GM12801 (cell line): Measurements from ENCODE around the gene PCNP.

ENCODE experiments used
- TF ChIP-seq, protein P1 (sequence below): IDR thresholded peaks from one replicate; pipeline ENCODE4 v1.5.1; 2011; ENCODE audit warnings: control low read depth; ENCODE audit not compliant: insufficient read length; ENCODE audit errors: extremely low read depth

PCNP gene

GRCh38 chr3:101618726-101619125 lies 44.7 kb downstream of the PCNP start:
- TF ChIP-seq, protein P1, sequence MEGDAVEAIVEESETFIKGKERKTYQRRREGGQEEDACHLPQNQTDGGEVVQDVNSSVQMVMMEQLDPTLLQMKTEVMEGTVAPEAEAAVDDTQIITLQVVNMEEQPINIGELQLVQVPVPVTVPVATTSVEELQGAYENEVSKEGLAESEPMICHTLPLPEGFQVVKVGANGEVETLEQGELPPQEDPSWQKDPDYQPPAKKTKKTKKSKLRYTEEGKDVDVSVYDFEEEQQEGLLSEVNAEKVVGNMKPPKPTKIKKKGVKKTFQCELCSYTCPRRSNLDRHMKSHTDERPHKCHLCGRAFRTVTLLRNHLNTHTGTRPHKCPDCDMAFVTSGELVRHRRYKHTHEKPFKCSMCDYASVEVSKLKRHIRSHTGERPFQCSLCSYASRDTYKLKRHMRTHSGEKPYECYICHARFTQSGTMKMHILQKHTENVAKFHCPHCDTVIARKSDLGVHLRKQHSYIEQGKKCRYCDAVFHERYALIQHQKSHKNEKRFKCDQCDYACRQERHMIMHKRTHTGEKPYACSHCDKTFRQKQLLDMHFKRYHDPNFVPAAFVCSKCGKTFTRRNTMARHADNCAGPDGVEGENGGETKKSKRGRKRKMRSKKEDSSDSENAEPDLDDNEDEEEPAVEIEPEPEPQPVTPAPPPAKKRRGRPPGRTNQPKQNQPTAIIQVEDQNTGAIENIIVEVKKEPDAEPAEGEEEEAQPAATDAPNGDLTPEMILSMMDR: no peak

DNA sequence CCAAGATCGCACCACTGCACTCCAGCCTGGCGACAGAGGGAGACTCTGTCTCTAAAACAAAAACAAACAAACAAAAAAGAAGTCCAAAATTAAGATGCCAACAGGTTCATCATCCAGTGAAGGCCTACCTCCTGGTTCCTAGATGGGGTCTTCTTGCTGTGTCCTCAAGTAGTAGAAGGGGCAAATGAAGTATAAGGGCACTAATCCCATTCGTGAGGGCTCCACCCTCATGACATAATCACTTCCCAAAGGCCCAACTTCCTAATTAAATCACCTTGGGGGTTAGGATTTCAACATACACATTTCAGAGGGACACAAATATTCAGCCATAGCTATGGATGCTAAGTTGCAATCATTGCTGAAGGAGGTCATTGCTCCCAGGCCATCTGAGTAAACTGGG lies 45.8 kb downstream of the PCNP start:
- TF ChIP-seq, protein P1: no peak

DNA sequence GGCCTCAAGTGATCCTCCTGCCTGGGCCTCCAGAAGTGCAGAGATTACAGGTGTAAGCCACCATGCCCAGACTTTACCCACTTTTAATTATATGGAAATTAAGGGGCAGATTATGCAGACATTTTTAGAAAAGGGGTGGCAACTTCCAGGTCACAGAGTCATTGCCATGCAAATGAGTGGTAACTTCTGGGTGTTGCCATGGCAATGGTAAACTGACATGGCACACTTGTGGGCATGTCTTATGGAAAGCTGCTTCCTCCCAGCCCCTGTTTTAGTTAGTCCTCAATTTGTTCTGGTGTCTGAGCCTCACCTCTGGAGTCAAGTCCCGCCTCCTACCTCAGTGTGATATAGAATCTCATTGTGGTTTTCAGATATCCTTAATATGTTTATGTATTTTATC lies 49.7 kb downstream of the PCNP start:
- TF ChIP-seq, protein P1: no peak

GRCh38 chr3:101624857-101625256 lies 50.9 kb downstream of the PCNP start:
- TF ChIP-seq, protein P1: no peak

DNA sequence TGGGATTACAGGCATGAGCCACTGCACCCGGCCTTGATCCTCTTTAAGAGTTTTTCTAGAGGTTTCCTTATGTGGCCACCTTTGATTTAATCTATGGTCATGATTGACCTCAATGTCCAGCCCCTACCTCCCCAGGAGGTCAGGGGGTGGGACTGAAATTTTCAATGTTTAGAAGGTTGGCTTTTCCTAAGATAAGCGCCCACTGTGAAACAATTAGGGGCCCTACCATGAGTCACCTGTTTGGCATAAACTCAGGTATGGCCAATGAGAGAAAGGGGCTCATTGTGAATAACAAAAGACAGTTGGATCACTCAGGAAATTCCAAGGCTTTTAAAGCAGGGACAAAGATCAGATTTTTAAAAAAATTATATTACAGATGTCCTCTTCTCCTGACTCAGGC lies 51.9 kb downstream of the PCNP start:
- TF ChIP-seq, protein P1: no peak

- TF ChIP-seq, protein P1: no peak
Observed at GRCh38 chr3:101629219-101629618, 55.2 kb downstream of the PCNP start.

DNA sequence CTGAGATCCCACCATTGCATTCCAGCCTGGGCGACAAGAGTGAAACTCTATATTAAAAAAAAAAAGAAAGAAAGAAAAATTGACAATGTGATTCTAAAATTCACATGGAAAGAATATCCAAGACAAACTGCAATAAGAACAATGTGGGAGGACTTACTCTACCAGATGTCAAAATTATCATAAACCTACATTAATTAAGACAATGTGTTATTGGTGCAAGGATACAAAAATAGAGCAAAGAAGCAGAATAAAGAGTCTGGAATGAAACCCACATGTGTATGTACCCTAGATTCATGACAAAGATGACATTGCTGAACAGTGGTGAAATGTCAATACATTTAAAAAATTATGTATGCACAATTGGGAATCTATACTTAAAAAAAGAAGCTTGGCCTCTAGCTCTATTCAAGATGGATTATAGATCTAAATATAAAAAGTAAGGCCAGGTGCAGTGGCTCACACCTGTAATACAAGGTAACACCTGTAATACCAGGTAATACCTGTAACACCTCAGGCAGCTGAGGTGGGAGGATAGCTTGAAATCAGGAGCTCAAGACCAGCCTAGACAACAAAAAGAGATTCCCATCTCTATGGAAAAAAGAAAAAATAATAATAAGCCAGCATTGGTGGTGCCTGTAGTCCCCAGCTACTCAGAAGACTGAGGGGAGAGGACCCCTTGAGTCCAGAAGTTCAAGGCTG lies 57.3 kb downstream of the PCNP start:
- TF ChIP-seq, protein P1: no peak

DNA sequence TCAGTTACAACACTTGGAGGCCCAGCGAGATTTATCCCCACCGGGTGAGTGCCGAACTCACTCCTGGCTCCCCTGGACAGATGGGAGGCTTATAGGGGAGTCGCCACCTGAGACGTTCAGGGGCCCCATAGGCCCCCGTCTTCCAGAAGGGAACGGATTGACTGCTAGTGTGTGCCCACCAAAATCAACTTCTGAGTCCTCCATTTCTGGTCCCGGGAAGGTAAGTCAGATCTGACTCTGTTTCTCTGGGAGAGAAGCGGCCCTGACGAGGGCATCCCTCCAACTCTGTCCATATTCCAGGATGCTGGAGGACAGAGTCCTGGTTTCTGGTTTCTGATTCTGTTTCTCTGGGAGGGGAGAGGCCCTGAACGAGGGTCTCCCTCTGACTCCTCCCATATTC lies 58.6 kb downstream of the PCNP start:
- TF ChIP-seq, protein P1: no peak
